Neural crest cell (in vitro differentiated cells): ENCODE data around the gene SCRN3. TPM values are rescaled to one million over a fixed set of nuclear protein-coding genes. Genes with fewer than 3 reads are reported as not detected.
"Not testable (repeated sequence)": the region's sequence is repeated elsewhere in the genome, so short reads cannot be mapped to it uniquely, and the experiment has no call there.

Source experiments
- DNase-seq: peaks from one replicate; pipeline ENCODE4 v3.0.0; 2021; ENCODE audit warnings: low read depth, mixed read lengths, low spot score
- H3K27ac Mint-ChIP-seq: one replicate; pipeline ENCODE4 v1.8.0; 2021; ENCODE audit warnings: mild to moderate bottlenecking, mixed read lengths; ENCODE audit not compliant: unreplicated experiment
- H3K27me3 Mint-ChIP-seq: 2 replicates; pipeline ENCODE4 v1.8.0; 2021; ENCODE audit warnings: low read depth, mild to moderate bottlenecking, mixed read lengths
- H3K36me3 Mint-ChIP-seq: 2 replicates; pipeline ENCODE4 v1.8.0; 2021; ENCODE audit warnings: low read depth, mild to moderate bottlenecking, mixed read lengths
- H3K4me1 Mint-ChIP-seq: 2 replicates; pipeline ENCODE4 v1.8.0; 2021; ENCODE audit warnings: mixed read lengths
- H3K4me3 Mint-ChIP-seq: one replicate; pipeline ENCODE4 v1.8.0; 2021; ENCODE audit warnings: mild to moderate bottlenecking, mixed read lengths
- H3K9me3 Mint-ChIP-seq: 2 replicates; pipeline ENCODE4 v1.8.0; 2021; ENCODE audit warnings: mixed read lengths
- total RNA-seq: library from RNA; stranded (reverse); gene quantifications from 2 replicates; pipeline ENCODE4 v1.2.1, GENCODE V29; 2021
- TF ChIP-seq, protein P1 (sequence below): fragments of 200-600 bp; sonication (generic); conservative IDR thresholded peaks from 2 replicates; pipeline ENCODE4 v1.5.0; 2021; ENCODE audit warnings: antibody characterized with exemption, mild to moderate bottlenecking

SCRN3 gene
- total RNA-seq, 1 donor from 2014 or later, result 30.9 TPM

DNA sequence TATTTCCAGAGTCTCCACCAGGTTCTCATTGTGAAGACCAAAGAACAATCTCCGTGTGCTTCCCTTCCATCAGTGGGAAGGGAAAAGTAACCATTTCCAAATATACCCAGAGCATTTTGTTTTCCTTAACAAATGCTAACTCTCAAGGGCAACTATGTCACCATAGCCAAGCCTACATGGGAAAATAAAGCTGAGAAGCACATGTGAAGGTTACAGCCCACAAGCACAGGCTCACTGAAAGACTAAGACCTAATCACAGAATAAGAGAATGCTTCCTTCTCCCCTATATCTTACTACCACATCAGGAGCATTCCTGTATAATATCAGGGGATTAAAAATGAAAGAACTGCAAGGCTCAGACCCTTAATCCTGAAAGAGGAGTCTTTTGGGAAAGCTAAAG lies 32.6 kb upstream of the SCRN3 start:
- Mint-ChIP-seq H3K9me3 (peaks cover 10% of the 10 kb centered on the region), H3K36me3 (peaks cover 47% of the 10 kb centered on the region), H3K4me3 (no peak overlapping the region), H3K27me3 (no peaks in the 10 kb centered on the region), H3K4me1 (no peaks in the 10 kb centered on the region), H3K27ac (no peak overlapping the region)
- DNase-seq, result no peak
- TF ChIP-seq, protein P1, sequence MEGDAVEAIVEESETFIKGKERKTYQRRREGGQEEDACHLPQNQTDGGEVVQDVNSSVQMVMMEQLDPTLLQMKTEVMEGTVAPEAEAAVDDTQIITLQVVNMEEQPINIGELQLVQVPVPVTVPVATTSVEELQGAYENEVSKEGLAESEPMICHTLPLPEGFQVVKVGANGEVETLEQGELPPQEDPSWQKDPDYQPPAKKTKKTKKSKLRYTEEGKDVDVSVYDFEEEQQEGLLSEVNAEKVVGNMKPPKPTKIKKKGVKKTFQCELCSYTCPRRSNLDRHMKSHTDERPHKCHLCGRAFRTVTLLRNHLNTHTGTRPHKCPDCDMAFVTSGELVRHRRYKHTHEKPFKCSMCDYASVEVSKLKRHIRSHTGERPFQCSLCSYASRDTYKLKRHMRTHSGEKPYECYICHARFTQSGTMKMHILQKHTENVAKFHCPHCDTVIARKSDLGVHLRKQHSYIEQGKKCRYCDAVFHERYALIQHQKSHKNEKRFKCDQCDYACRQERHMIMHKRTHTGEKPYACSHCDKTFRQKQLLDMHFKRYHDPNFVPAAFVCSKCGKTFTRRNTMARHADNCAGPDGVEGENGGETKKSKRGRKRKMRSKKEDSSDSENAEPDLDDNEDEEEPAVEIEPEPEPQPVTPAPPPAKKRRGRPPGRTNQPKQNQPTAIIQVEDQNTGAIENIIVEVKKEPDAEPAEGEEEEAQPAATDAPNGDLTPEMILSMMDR, result no peak

DNA sequence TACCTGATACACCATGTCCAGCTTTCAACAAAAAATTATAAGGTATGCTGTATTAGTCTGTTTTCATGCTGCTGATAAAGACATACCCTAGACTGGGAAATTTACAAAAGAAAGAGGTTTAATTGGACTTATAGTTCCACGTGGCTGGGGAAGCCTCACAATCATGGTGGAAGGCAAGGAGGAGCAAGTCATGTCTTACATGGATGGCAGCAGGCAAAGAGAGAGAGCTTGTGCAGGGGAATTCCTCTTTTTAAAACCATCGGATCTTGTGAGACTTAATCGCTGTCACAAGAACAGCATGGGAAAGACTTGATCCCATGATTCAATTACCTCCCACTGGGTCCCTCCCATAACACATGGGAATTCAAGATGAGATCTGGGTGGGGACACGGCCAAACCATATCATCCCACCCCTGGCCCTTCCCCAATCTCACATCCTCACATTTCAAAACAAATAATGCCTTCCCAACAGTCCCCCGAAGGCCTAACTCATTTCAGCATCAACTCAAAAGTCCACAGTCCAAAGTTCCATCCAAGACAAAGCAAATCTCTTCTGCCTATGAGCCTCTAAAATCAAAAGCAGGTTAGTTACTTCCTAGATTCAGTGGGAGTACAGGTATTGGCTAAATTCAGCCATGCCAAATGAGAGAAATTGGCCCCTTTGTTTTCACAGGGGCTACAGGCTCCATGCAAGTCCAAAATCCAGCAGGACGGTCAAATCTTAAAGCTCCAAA lies 31.9 kb upstream of the SCRN3 start:
- not testable (repeated sequence) for H3K4me1 Mint-ChIP-seq, H3K27me3 Mint-ChIP-seq, DNase-seq, H3K27ac Mint-ChIP-seq, H3K4me3 Mint-ChIP-seq
- H3K36me3 Mint-ChIP-seq, result peaks cover 49% of the 10 kb centered on the region
- H3K9me3 Mint-ChIP-seq, result peaks cover 10% of the 10 kb centered on the region

DNA sequence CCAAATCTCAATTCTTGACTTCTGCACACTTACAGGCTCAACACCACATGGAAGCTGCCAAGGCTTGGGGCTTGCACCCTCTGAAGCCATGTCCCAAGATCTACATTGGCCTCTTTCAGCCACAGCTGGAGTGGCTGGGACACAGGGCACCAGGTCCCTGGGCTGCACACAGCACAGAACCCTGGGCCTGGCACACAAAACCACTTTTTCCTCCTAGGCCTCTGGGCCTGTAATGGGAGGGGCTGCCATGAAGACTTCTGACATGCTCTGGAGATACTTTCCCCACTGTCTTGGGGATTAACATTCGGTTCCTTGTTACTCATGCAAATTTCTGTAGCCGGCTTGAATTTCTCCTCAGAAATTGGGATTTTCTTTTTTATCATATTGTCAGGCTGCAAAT lies 30.9 kb upstream of the SCRN3 start:
- H3K9me3 Mint-ChIP-seq, result peaks cover 10% of the 10 kb centered on the region
- no peaks in the 10 kb centered on the region for H3K4me1 Mint-ChIP-seq
- no peak overlapping the region for H3K27ac Mint-ChIP-seq
- TF ChIP-seq, protein P1, result no peak
- H3K36me3 Mint-ChIP-seq, result peaks cover 48% of the 10 kb centered on the region
- H3K27me3 Mint-ChIP-seq, result no peaks in the 10 kb centered on the region
- no peak for DNase-seq
- H3K4me3 Mint-ChIP-seq, result no peak overlapping the region

DNA sequence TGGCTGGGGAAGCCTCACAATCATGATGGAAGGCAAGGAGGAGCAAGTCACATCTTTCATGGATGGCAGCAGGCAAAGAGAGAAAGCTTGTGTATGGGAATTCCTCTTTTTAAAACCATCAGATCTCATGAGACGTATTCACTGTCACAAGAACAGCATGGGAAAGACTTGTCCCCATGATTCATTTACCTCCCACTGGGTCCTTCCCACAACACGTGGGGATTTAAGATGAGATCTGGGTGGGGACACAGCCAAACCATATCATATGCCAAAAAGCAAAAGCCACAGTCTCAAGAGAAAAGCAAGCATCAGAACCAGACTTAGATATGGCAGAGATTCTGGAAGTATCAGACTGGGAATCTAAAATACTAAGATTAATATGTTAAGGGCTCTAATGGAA lies 30.0 kb upstream of the SCRN3 start:
- Mint-ChIP-seq H3K4me1 (no peaks in the 10 kb centered on the region), H3K36me3 (peaks cover 46% of the 10 kb centered on the region), H3K9me3 (peaks cover 10% of the 10 kb centered on the region), H3K27me3 (no peaks in the 10 kb centered on the region), H3K27ac (no peak overlapping the region), H3K4me3 (no peak overlapping the region)
- TF ChIP-seq, protein P1, result no peak
- no peak for DNase-seq

DNA sequence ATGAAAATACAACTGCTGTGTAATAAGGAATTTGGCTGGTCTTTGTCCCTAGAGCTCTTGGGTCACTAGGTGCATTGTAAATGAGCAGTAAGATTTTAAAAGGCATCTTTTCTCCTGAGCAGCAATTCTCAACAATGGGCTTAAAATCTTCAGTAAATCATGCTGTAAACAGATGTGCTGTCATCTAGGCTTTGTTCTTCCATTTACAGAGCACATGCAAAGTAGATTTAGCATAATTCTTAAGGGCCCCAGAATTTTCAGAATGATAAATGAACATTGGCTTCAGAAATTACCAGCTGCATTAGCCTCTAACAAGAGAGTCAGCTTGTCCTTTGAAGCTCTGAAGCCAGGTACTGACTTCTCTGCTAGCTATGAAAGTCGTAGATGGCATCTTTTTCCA lies 26.8 kb upstream of the SCRN3 start:
- no peaks in the 10 kb centered on the region for H3K27me3 Mint-ChIP-seq
- TF ChIP-seq, protein P1, result no peak
- H3K9me3 Mint-ChIP-seq, result peaks cover 8% of the 10 kb centered on the region
- no peak overlapping the region for H3K4me3 Mint-ChIP-seq
- H3K27ac Mint-ChIP-seq, result no peak overlapping the region
- peaks cover 32% of the 10 kb centered on the region for H3K36me3 Mint-ChIP-seq
- no peaks in the 10 kb centered on the region for H3K4me1 Mint-ChIP-seq
- no peak for DNase-seq

DNA sequence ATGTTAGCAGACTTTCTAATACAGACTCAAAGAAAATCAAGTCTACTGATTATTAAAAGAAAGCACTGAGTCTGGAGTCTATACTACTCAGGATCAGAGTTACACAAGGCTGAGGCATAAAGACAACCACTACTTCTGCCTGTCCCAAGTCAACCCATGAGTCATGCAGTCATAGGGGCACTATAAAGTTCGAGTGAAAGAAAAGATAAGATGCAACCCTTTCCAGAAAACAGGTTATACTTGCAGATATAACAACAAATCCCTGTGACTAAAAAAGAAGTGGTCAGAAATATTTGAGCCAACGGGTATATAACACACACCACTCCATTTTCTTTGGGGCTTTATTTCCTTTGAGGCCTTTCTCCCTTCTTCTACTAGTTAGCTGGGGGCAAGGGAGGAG lies 18.6 kb upstream of the SCRN3 start:
- Mint-ChIP-seq H3K4me3 (no peak overlapping the region), H3K9me3 (no peaks in the 10 kb centered on the region), H3K4me1 (no peaks in the 10 kb centered on the region), H3K36me3 (peaks cover 3% of the 10 kb centered on the region), H3K27ac (no peak overlapping the region), H3K27me3 (no peaks in the 10 kb centered on the region)
- TF ChIP-seq, protein P1, result no peak
- no peak for DNase-seq
